ENCODE measurements around the gene SIRT6. TPM values are rescaled to one million over a fixed set of nuclear protein-coding genes. Genes with fewer than 3 reads are reported as not detected.
A peak's percentile ranks its signal among the peaks of the same experiment; 100 is the strongest.

Gene SIRT6
- total and polyA plus RNA-seq, 9 of the 15 experiments (the other 6 are each of a cell fraction or from before 2014, with no cell fraction given), result 1.4 to 41.1 (median 10.2) TPM

- TF ChIP-seq IRF1 (CRISPR knock-in tag; IDR thresholded peaks at IDR 0.05; ENCODE audit: borderline replicate concordance), result no peak
- peak in 1 of 2 experiments; percentile 28; a peak in 1 of 4 replicates for TF ChIP-seq TBL1XR1 (IDR thresholded peaks at IDR 0.05; ENCODE audit: low read length in 2 of 2)
- TF ChIP-seq MAZ (CRISPR knock-in tag; conservative IDR thresholded peaks at IDR 0.05 in 1 of 2, IDR thresholded peaks at IDR 0.05 in 1 of 2), result no peak
- peak; percentile 31; the same call in 1 of the 2 replicates for TF ChIP-seq CREB1 (IDR thresholded peaks at IDR 0.05)
- TF ChIP-seq CREB1 (CRISPR knock-in tag; IDR thresholded peaks at IDR 0.05), result no peak
- TF ChIP-seq JUN (IDR thresholded peaks at IDR 0.05; ENCODE audit: borderline replicate concordance, low read depth, low read length), result peak; percentile 64; the same call in 1 of the 2 replicates
- no peak for TF ChIP-seq JUN (CRISPR knock-in tag; IDR thresholded peaks at IDR 0.05; ENCODE audit: borderline replicate concordance)
- TF ChIP-seq ZNF316 (IDR thresholded peaks at IDR 0.05), result peak; percentile 93
- TF ChIP-seq PREB (CRISPR knock-in tag; IDR thresholded peaks at IDR 0.05), result peak; percentile 68; the same call in 1 of the 2 replicates
- TF ChIP-seq ZNF408 (CRISPR knock-in tag; IDR thresholded peaks at IDR 0.05; ENCODE audit: low read depth), result no peak
- TF ChIP-seq EHMT2 (IDR thresholded peaks at IDR 0.05), result 0 out of 2 replicates have a peak, but pooled peaks have one; percentile 33
- TF ChIP-seq PBX2 (CRISPR knock-in tag; IDR thresholded peaks at IDR 0.05; ENCODE audit: low read depth), result no peak
- 0 out of 2 replicates have a peak, but pooled peaks have one; percentile 16 for TF ChIP-seq PBX2 (tag; conservative IDR thresholded peaks at IDR 0.05; ENCODE audit: low read depth)
- no peak for TF ChIP-seq ARID2 (IDR thresholded peaks at IDR 0.05)
- no peak for TF ChIP-seq ATF1 (CRISPR knock-in tag; IDR thresholded peaks at IDR 0.05)
- TF ChIP-seq ATF1 (tag; IDR thresholded peaks at IDR 0.05), result peak; percentile 50; the same call in 1 of the 2 replicates
- TF ChIP-seq RCOR1 (IDR thresholded peaks at IDR 0.05; ENCODE audit: borderline replicate concordance in 1 of 2, low read depth in 2 of 2, low read length in 2 of 2), result peak in 1 of 2 experiments; percentile 79; a peak in 3 of 4 replicates
- TF ChIP-seq CCAR2 (IDR thresholded peaks at IDR 0.05; ENCODE audit: low read depth, low read length), result no peak
- TF ChIP-seq NR2C2 (CRISPR knock-in tag; IDR thresholded peaks at IDR 0.05), result no peak
- TF ChIP-seq NR2C2 (tag; IDR thresholded peaks at IDR 0.05), result peak; percentile 81
- peak; percentile 63; the same call in 1 of the 2 replicates for TF ChIP-seq BACH1 (tag; IDR thresholded peaks at IDR 0.05)
- TF ChIP-seq GATAD2A (IDR thresholded peaks at IDR 0.05), result peak; percentile 78; the same call in 1 of the 2 replicates
- TF ChIP-seq HDAC1 (IDR thresholded peaks at IDR 0.05), result peak in 1 of 2 experiments; percentile 73; a peak in 1 of 4 replicates
- 0 out of 2 replicates have a peak, but pooled peaks have one; percentile 15 for TF ChIP-seq PHF21A (IDR thresholded peaks at IDR 0.05; ENCODE audit: borderline replicate concordance, low read depth)
Measured at GRCh38 chr19:4130744-4131438, 51.5 kb downstream of the SIRT6 start (continued).

All from K562 (cell line).